NCI-H226 (cell line): ENCODE measurements around the gene TAS2R13.

Source experiments
- DNase-seq: peaks from one replicate; pipeline ENCODE4 v3.0.0-alpha.2; 2015

The TAS2R13 gene

GRCh38 chr12:10909462-10909861 is at the start of gene TAS2R13:
Gene TAS2R13, minus strand, starts transcription at chr12:10909562. Its CDS starts 264 bp downstream, at chr12:10909298.
- no peak for DNase-seq

- DNase-seq = no peak
Measured at GRCh38 chr12:10957741-10958140, 48.4 kb upstream of the TAS2R13 start.

- DNase-seq = no peak
Measured at GRCh38 chr12:10956085-10956484, 46.7 kb upstream of the TAS2R13 start.

- DNase-seq = no peak
Measured at GRCh38 chr12:10952645-10953044, 43.3 kb upstream of the TAS2R13 start.

- DNase-seq = no peak
Measured at GRCh38 chr12:10943167-10943566, 33.8 kb upstream of the TAS2R13 start.

GRCh38 chr12:10941916-10942607 is 32.7 kb upstream of the TAS2R13 start:
- peak; percentile 81 for DNase-seq

- no peak for DNase-seq
Measured at GRCh38 chr12:10941369-10941768, 32.0 kb upstream of the TAS2R13 start.

- peak; percentile 94 for DNase-seq
Measured at GRCh38 chr12:10940389-10940788, 31.0 kb upstream of the TAS2R13 start.

GRCh38 chr12:10939163-10939562 is 29.8 kb upstream of the TAS2R13 start, which contains the start of gene TAS2R14:
Gene TAS2R14, minus strand, starts transcription at chr12:10939263. Its CDS starts 56 bp downstream, at chr12:10939207.
- DNase-seq = no peak

GRCh38 chr12:10936506-10936905 is 27.1 kb upstream of the TAS2R13 start:
- no peak for DNase-seq

GRCh38 chr12:10928746-10929286 is 19.5 kb upstream of the TAS2R13 start, which contains the start of gene PRH2:
Gene PRH2, plus strand, starts transcription at chr12:10929236. Its CDS starts 38 bp downstream, at chr12:10929274.
- no peak for DNase-seq

- DNase-seq = no peak
Measured at GRCh38 chr12:10926269-10926668, 16.9 kb upstream of the TAS2R13 start.

GRCh38 chr12:10919809-10920208 is 10.4 kb upstream of the TAS2R13 start:
- no peak for DNase-seq

- no peak for DNase-seq
Measured at GRCh38 chr12:10910380-10910779, 1.0 kb upstream of the TAS2R13 start.

- DNase-seq = no peak
Measured at GRCh38 chr12:10904686-10905085, 4.7 kb downstream of the TAS2R13 start.

- DNase-seq = peak; percentile 4
Measured at GRCh38 chr12:10901427-10901826, 7.9 kb downstream of the TAS2R13 start.

- DNase-seq = no peak
Measured at GRCh38 chr12:10900972-10901371, 8.4 kb downstream of the TAS2R13 start.

GRCh38 chr12:10900530-10900929 is 8.8 kb downstream of the TAS2R13 start:
- no peak for DNase-seq

- no peak for DNase-seq
Measured at GRCh38 chr12:10896854-10897253, 12.5 kb downstream of the TAS2R13 start.

- no peak for DNase-seq
Measured at GRCh38 chr12:10891937-10892336, 17.4 kb downstream of the TAS2R13 start.

- DNase-seq = no peak
Measured at GRCh38 chr12:10889226-10889625, 20.1 kb downstream of the TAS2R13 start.

- DNase-seq = no peak
Measured at GRCh38 chr12:10884086-10884725, 25.2 kb downstream of the TAS2R13 start, which contains the start of gene PRH1. Gene PRH1, minus strand, starts transcription at chr12:10884255. Its CDS starts 38 bp downstream, at chr12:10884217.

GRCh38 chr12:10873378-10873777 is 36.0 kb downstream of the TAS2R13 start:
- peak; percentile 34 for DNase-seq

GRCh38 chr12:10867381-10867780 is 42.0 kb downstream of the TAS2R13 start:
- no peak for DNase-seq
